ENCODE results near the gene AFAP1L1.

- TF ChIP-seq CTCF (IDR thresholded peaks at IDR 0.05; ENCODE audit: low read length), result no peak
- no peak for TF ChIP-seq EZH2phosphoT487 (IDR thresholded peaks at IDR 0.05; ENCODE audit: low read length)
- no peak for TF ChIP-seq EZH2 (optimal IDR thresholded peaks at IDR 0.05; ENCODE audit: low read depth, low read length)
These were observed 31.7 kb upstream of the AFAP1L1 start for GRCh38 chr5:149239917-149240316.
